Body of pancreas (tissue), 4 donors: ENCODE results near the gene ABCA10. TPM values are rescaled to one million over a fixed set of nuclear protein-coding genes. Genes with fewer than 3 reads are reported as not detected.

Experiments used
- ATAC-seq: fragments of 150-250 bp; one replicate; pipeline ENCODE4 v1.9.1; 2016
- DNase-seq, 4 donors: peaks; one replicate each; pipeline ENCODE4 v3.0.0-alpha.2; 2019
- H3K27ac ChIP-seq, 4 donors: fragments of 200-600 bp; sonication (generic); 1 replicate in 3 of 4; 2 replicates in 1 of 4; pipeline versions ENCODE4 v1.5.1 to v1.6.1; 2016 to 2019; ENCODE audit warnings: mild to moderate bottlenecking in 1 of 4, mixed read lengths in 1 of 4, moderate library complexity in 1 of 4
- H3K27me3 ChIP-seq, 2 donors: fragments of 200-600 bp; sonication (generic); one replicate each; pipeline ENCODE4 v1.6.0; 2016; ENCODE audit warnings: mild to moderate bottlenecking in 1 of 2
- H3K36me3 ChIP-seq, 2 donors: fragments of 200-600 bp; sonication (generic); replicated peaks in 1 of 2; 2 replicates each; pipeline ENCODE4 v1.5.1; 2016; ENCODE audit warnings: low read depth in 2 of 2; ENCODE audit not compliant: insufficient read depth in 1 of 2
- H3K4me1 ChIP-seq: fragments of 200-600 bp; sonication (generic); one replicate; pipeline ENCODE4 v1.6.0; 2016
- H3K4me3 ChIP-seq, 2 donors: fragments of 200-600 bp; sonication (generic); 1 replicate in 1 of 2; 2 replicates in 1 of 2; pipeline ENCODE4 v1.5.1; 2016 to 2019
- H3K9me3 ChIP-seq, 3 donors: fragments of 200-600 bp; sonication (generic); 1 replicate in 2 of 3; 2 replicates in 1 of 3; pipeline ENCODE4 v1.5.1; 2016
- POLR2A ChIP-seq, 3 donors: fragments of 450-650 bp; IDR thresholded peaks; one replicate each; pipeline ENCODE4 v1.6.1; 2016; ENCODE audit warnings: antibody characterized with exemption in 3 of 3, mild to moderate bottlenecking in 2 of 3
- WGBS, 2 donors: methylation state at CpG; one replicate each; pipeline ENCODE4 v1.1.5; 2017; 5-methylcytosine and 5-hydroxymethylcytosine counted together
- intact Hi-C: fragments of 100-400 bp; cut with DNase I; formaldehyde crosslinking; loops from one replicate; pipeline ENCODE4 v1.15.1; 2023
- total RNA-seq, 2 donors: library from RNA; depleted of rRNA; stranded (reverse); fragments of >200 nt; gene quantifications; one replicate each; pipeline ENCODE4 v1.1.0, GENCODE V29; 2016
- TF ChIP-seq, protein P1 (sequence below), 7 experiments: fragments of 450-650 bp in 4 of 7; fragments of 200-600 bp in 3 of 7; sonication (generic) in 3 of 7; IDR thresholded peaks; one replicate each; pipeline ENCODE4 v1.5.1; 2016 to 2019; ENCODE audit warnings: antibody characterized with exemption in 7 of 7

ABCA10 gene
- total RNA-seq, 2 donors from 2014 or later, result 7.3 to 30.7 TPM

- ATAC-seq (no peak), DNase-seq (no peak)
- no peaks in the 10 kb centered on the region for H3K27me3 ChIP-seq
- no peak overlapping the region for H3K27ac ChIP-seq
- H3K4me3 ChIP-seq, result no peak overlapping the region
- H3K9me3 ChIP-seq, result no peaks in the 10 kb centered on the region
- 65 to 70% methylated on average over 5 of the region's 5 CpGs for WGBS, 2 donors
- H3K36me3 ChIP-seq, result no peaks in the 10 kb centered on the region
- intact Hi-C loops, result no loop called here
- no peaks in the 10 kb centered on the region for H3K4me1 ChIP-seq
- TF ChIP-seq, protein P1, sequence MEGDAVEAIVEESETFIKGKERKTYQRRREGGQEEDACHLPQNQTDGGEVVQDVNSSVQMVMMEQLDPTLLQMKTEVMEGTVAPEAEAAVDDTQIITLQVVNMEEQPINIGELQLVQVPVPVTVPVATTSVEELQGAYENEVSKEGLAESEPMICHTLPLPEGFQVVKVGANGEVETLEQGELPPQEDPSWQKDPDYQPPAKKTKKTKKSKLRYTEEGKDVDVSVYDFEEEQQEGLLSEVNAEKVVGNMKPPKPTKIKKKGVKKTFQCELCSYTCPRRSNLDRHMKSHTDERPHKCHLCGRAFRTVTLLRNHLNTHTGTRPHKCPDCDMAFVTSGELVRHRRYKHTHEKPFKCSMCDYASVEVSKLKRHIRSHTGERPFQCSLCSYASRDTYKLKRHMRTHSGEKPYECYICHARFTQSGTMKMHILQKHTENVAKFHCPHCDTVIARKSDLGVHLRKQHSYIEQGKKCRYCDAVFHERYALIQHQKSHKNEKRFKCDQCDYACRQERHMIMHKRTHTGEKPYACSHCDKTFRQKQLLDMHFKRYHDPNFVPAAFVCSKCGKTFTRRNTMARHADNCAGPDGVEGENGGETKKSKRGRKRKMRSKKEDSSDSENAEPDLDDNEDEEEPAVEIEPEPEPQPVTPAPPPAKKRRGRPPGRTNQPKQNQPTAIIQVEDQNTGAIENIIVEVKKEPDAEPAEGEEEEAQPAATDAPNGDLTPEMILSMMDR (IDR thresholded peaks at IDR 0.05), result no peak
- no peak for TF ChIP-seq POLR2A (IDR thresholded peaks at IDR 0.05)
Measured at GRCh38 chr17:69268543-69269014, 40.0 kb upstream of the ABCA10 start.

DNA sequence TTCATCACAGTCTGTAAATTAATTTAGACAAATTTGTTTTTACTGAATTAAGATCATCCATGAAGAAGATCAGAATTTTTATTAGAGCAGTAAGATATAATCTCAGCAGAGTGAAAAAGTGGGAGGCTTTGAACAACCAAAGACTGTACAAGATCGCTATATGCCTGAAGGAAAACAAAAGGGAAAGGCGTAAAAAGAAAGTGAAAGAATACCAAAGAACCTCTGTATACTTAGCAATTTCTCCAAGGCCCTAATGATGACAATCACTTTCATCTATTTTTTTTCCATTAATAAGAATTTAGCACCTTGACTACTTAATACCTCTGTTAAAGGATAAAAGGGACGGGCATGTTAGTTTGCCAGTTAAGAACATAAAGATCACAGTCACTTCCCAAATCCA, 38.6 kb upstream of the ABCA10 start:
- DNase-seq (no peak), ATAC-seq (no peak)
- Histone ChIP-seq H3K9me3 (no peaks in the 10 kb centered on the region), H3K4me1 (no peaks in the 10 kb centered on the region), H3K36me3 (peaks cover 0 to under 1% of the 10 kb centered on the region in 2 donors), H3K27ac (no peak overlapping the region), H3K27me3 (no peaks in the 10 kb centered on the region), H3K4me3 (no peak overlapping the region)
- WGBS, 2 donors, result 73 to 95% methylated on average over 3 of the region's 3 CpGs
- TF ChIP-seq, protein P1 (IDR thresholded peaks at IDR 0.05), result no peak
- no peak for TF ChIP-seq POLR2A (IDR thresholded peaks at IDR 0.05)
- intact Hi-C loops, result no loop called here

GRCh38 chr17:69265873-69266272, 37.2 kb upstream of the ABCA10 start:
- TF ChIP-seq POLR2A (IDR thresholded peaks at IDR 0.05), result no peak
- TF ChIP-seq, protein P1 (IDR thresholded peaks at IDR 0.05), result no peak
- Histone ChIP-seq H3K4me1 (no peaks in the 10 kb centered on the region), H3K9me3 (no peaks in the 10 kb centered on the region), H3K4me3 (no peak overlapping the region), H3K27ac (no peak overlapping the region), H3K36me3 (peaks cover 0 to 2% of the 10 kb centered on the region in 2 donors), H3K27me3 (no peaks in the 10 kb centered on the region)
- ATAC-seq, result no peak
- DNase-seq, result no peak
- 88 to 92% methylated on average over 1 of the region's 1 CpG for WGBS, 2 donors
- intact Hi-C loops, result no loop called here

DNA sequence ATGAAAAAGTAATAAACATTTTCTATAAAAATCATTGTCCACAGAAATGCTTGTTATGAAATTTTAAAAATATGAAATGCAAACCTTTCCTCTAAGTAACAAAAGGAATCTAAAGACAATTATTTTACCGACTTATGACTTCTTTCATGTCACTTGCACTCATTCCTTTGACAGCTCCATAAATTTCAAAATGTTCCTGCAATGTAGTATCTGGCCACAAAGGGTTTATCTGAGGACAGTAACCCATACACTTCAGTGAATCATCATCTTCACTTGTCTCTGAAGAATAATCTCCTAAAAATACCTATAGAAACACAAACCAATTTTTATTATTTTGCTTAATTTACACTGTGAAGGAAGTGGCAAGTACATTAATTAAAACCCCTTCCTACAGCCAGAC, 25.6 kb upstream of the ABCA10 start:
- no peak overlapping the region for H3K4me3 ChIP-seq
- H3K36me3 ChIP-seq, result peaks cover 0 to 23% of the 10 kb centered on the region in 2 donors
- WGBS, 2 donors, result 66 to 76% methylated on average over 1 of the region's 1 CpG
- DNase-seq (no peak), ATAC-seq (no peak)
- no peaks in the 10 kb centered on the region for H3K4me1 ChIP-seq
- no peaks in the 10 kb centered on the region for H3K9me3 ChIP-seq
- no peaks in the 10 kb centered on the region for H3K27me3 ChIP-seq
- H3K27ac ChIP-seq, result no peak overlapping the region
- intact Hi-C loops, result no loop called here
- TF ChIP-seq POLR2A (IDR thresholded peaks at IDR 0.05), result no peak
- TF ChIP-seq, protein P1 (IDR thresholded peaks at IDR 0.05), result no peak

DNA sequence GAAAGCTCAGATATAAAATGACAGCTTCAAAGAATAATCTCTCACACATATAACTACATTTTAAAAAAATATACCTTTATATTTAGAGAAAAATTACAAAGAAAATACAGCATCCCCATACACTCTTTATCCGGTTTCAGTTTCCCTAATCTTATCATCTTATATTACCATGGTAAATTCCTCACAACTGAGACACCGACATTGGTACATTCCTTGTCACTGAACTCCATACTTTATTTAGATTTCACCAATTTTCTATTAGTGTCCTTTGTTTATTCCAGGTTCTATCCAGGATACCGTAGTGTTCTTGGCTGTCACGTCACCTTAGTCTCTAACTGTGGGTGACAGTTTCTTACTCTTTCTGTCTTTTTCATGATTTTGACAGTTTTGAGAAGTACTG, 22.0 kb upstream of the ABCA10 start:
- DNase-seq (no peak), ATAC-seq (no peak)
- 75 to 78% methylated on average over 4 of the region's 4 CpGs for WGBS, 2 donors
- intact Hi-C loops, result no loop called here
- peaks cover 0 to 22% of the 10 kb centered on the region in 2 donors for H3K36me3 ChIP-seq
- H3K4me1 ChIP-seq, result no peaks in the 10 kb centered on the region
- no peaks in the 10 kb centered on the region for H3K9me3 ChIP-seq
- no peak overlapping the region for H3K4me3 ChIP-seq
- H3K27me3 ChIP-seq, result no peaks in the 10 kb centered on the region
- TF ChIP-seq POLR2A (IDR thresholded peaks at IDR 0.05), result no peak
- TF ChIP-seq, protein P1 (IDR thresholded peaks at IDR 0.05), result no peak
- H3K27ac ChIP-seq, result no peak overlapping the region
